T-helper 1 cell (primary cell): ENCODE data around the gene KLHL41.

ENCODE experiments used
- DNase-seq, 5 donors: peaks; one replicate each; pipeline ENCODE4 v3.0.0-alpha.2; 2012 to 2020
- total RNA-seq, 4 donors: gene quantifications; one replicate each; lab custom pipeline; 2026; lab: John Stamatoyannopoulos, UW

KLHL41 gene
- 0 to 0.08 (median 0) reads per million in 4 donors for total RNA-seq

DNA sequence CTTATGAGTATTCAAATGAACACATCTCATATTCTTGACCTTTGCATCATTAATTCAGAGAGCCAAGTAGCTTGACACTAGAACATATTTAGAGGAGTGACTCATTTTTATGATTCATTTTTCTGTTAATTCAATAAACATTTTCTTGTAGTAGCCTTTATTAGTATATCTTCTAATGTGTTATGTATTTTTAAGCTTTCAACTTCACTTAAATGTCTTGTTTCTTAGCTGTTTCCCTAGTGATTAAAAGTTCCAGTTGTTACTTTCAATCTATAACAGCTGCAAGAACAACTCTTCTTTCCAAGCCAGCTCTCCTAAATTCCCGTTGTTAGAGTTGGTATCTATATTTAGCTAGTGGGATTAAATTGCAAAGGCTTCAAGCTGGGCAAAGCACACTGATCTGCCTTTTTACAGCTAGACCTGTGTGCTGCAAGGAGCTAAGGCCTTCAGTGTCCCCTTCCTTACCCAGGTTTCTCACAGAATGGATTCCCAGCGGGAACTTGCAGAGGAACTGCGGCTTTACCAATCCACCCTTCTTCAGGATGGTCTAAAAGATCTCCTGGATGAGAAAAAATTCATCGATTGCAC is at the start of gene KLHL41:
TSS of gene KLHL41 (plus strand) at position 405 of the 588 bp plus-strand sequence. CDS start at position 482, 77 bp downstream.
- no peak for DNase-seq

GRCh38 chr2:169461143-169461542 is 48.4 kb upstream of the KLHL41 start:
- no peak for DNase-seq

DNA sequence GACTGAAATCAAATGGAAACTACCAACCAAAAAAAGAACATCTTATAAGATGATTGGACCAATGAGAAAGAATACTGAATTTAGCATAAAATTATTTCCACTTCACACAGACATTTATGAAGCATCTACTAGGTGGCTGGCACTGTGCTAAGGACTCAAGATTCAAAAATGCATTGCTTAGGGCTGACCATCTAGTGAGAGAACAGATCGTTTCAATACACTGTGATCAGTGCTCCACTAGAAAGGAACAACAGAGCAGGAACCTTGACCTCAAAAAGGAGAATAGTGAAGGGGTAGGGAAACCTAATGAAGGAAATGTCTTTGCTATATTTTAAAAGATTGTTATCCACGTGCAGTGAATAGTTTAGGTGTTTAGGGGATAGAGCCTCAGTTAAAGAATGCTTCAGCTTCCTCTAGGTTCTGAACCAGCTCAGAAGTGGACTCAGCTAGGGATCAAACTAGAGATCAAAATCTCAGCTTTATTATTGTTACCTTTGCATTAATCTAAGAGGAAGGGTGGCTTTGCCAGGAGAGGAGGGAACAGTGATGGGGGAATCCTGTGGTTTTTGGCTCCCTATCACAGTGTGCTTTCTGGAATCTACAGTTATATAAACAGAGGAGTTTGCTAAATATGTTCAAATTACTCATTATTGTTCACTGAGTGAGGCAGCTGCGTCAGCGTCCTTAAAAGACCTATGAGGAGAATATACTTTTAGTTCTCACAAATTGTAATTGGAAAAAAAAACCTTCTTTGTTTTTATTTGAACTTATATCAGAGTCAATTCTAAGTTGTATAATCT is 46.4 kb upstream of the KLHL41 start:
- DNase-seq = no peak

DNA sequence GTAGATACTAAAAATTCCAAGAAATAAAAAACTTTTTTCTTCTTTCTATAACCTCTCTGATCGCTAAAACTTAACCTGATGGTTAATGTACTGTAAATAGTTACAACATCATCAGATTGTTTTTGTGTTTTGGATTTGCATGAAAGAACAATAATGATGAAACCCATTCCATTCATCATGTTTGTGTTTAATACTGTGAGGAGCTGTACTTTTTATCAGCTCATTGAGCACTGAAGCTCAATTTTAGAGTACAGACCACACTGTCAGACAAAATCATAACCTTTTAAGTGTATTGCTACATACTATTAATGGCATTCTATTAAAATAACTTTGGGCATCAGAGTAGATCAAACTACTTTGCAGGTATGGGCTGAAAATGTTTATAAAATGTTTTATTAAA is 45.0 kb upstream of the KLHL41 start:
- no peak for DNase-seq

- peak in 1 of 5 donors; percentile 42 for DNase-seq
Observed at GRCh38 chr2:169464882-169465281, 44.6 kb upstream of the KLHL41 start.

DNA sequence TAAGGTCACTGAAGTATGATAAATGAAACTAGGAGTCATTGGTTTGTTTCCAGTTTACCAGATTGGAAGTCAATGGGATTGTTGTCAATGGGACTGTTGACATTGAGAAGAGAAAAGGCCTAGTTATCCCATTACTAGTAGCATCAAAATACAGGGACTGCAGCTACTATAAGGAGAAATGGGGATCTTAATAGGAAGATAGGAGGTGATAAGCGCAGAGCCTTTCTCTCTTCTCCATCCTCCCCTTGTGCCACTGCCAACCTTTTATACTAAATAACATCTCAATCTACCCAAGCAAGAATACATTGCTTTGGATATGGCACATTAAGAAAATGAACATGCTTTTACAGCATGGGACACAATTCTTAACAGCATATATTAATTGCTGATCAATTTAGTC is 40.7 kb upstream of the KLHL41 start:
- DNase-seq = no peak

DNA sequence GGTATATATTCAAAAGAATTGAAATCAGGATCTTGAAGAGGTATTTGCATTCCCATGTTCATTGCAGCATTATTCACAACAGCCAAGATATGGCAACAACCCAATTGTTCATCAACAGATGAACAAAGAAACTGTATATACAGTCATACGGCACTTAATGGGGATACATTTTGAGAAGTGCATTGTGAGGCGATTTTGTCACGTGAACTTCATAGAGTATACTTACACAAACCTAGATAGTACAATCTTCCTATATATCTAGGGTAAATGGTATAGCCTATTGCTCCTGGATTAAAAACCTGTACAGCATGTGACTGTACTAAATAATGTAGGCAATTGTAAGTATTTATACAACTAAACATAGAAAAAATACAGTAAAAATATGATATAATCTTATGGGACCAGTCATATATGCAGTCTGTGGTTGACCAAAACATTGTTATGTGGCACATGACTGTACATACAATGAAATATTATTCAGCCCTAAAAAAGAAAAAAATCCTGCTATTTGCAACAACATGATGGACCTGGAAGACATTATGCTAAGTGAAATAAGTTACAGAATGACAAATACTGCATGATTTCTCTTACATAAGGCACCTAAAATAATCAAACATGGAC is 39.4 kb upstream of the KLHL41 start:
- no peak for DNase-seq

- no peak for DNase-seq
Observed at GRCh38 chr2:169472249-169472648, 37.3 kb upstream of the KLHL41 start.

- DNase-seq = no peak
Observed at GRCh38 chr2:169476459-169476858, 33.0 kb upstream of the KLHL41 start.

GRCh38 chr2:169478339-169478738 is 31.2 kb upstream of the KLHL41 start:
- DNase-seq = no peak

GRCh38 chr2:169478745-169479256 is 30.7 kb upstream of the KLHL41 start:
- DNase-seq = no peak

- DNase-seq = peak; percentile 17 to 79 (median 43)
Observed at GRCh38 chr2:169479257-169480078, 30.0 kb upstream of the KLHL41 start, which contains the start of gene BBS5. BBS5 (plus strand) TSS chr2:169479494; CDS start chr2:169479554, 60 bp downstream.

DNA sequence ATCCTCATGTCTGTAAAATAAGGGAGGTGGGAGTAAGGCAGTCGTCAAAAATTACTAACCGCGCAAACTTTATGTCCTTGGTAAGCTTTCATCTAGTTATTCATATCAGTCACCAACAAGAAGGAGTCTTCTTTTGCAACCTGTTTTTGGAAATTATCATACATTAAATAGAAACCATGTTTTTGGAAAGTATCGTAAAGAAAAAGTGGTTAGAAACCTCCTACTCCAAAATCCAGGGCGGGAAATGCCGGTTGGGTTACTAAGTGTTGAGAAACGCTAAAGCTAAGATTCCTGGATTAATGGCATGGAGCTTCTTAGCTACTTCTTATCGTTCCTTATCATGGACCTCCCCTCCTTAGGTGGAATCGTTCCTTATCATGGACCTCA is 29.4 kb upstream of the KLHL41 start:
- no peak for DNase-seq

DNA sequence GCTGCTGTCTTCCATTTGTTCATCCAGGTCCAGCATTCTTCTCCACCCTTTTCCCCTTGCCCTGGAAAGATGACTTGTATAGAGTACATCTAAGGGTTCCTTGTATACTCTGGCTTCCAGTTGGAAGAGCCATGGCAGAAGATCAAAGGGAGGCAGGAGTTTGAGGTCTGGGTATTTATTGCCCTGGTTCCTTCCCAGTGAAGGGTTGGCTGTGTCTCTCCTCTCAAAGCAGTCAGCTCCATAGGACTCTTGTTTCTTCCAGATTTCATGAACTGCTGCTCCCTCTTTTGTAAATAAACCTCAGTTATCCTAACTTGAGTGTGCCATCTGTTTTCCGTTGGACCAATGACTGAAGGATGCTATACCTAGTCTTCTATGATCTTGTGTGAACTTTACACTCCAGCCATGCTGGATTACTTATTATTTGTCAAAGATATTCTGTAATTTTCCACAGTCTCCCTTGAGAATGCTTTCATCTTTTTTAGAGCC is 23.8 kb upstream of the KLHL41 start:
- no peak for DNase-seq

DNA sequence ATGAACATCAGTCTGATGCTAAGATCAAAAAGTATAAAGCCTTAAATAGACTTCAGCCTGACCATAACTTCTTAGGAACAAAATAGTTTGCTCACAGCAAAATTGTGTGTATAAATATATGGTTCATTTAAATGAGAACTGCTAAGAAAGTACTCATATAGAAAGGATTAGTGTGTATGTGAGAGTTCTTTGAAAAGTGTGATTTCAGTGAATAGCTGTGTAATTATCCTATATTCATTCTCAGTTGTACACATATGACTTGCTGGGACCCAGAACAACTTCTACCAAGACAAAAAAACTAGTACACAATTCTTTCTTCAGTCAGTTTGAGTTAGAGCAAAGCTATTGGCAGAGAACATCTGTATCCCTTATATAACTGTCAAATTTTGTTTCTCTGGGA is 23.0 kb upstream of the KLHL41 start:
- DNase-seq = no peak

- DNase-seq = no peak
Observed at GRCh38 chr2:169490834-169491233, 18.7 kb upstream of the KLHL41 start.

DNA sequence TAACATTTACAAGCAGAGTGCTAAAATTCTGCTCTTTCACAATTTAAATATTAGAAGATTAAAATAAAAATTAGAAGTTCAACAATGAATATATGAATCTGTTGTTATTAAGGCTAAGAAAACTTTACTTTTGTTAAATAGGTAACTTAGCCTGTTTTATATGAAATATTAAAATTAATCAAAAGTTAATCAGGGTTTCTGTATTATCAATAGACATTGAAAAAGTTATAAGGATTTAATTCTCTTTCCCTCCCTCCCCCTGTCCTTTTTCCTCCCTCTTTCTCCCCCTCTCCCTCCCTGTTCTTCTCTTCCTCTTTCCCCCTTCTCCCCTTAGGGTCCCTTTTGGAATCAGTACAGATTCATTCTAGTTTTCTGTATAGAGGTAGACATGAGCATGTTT is 18.1 kb upstream of the KLHL41 start:
- DNase-seq = no peak

GRCh38 chr2:169493360-169493759 is 16.1 kb upstream of the KLHL41 start:
- DNase-seq = no peak

DNA sequence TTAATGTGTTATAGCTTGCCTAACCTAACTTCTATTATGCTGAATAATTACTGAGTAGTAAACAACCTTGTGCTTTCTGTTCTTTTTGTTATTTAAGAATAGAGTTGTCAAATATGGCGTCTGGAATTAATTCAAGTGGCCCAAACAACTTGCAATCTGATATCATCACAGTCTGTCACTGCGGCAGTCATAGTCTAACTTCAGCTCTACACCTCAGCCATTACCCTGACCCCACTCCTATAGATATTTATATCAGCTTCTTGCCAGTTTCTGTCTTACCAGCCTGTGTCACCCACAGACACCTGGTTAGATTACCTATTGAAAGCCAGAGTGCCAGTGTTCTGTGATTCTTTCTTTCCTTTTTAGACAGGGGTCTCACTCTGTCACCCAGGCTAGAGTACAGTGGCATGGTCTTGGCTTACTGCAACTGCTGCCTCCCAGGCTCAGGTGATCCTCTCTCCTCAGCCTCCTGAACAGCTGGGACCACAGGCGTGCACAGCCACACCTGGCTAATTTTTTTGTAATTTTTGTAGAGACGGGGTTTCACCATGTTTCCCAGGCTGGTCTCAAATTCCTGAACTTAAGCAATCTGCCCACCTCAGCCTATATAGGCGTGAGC is 14.1 kb upstream of the KLHL41 start:
- no peak for DNase-seq

DNA sequence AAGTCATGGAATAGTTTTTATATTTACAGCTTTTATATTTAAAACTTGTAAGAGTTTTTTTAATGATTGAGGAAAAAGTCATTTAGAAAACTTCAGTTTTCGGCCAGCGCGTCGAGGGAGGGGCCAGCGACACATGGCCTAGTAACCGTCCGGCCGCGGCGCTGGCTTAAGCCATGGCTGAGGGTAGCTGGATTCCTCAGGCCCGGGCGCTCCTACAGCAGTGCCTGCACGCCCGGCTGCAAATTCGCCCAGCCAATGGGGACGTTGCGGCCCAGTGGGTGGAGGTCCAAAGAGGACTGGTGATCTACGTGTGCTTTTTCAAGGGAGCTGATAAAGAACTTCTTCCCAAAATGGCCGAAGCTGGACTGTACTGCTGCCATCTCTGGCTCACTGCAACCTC is 4.9 kb upstream of the KLHL41 start:
- DNase-seq = no peak

- DNase-seq = no peak
Observed at GRCh38 chr2:169507698-169508097, 1.8 kb upstream of the KLHL41 start.

DNA sequence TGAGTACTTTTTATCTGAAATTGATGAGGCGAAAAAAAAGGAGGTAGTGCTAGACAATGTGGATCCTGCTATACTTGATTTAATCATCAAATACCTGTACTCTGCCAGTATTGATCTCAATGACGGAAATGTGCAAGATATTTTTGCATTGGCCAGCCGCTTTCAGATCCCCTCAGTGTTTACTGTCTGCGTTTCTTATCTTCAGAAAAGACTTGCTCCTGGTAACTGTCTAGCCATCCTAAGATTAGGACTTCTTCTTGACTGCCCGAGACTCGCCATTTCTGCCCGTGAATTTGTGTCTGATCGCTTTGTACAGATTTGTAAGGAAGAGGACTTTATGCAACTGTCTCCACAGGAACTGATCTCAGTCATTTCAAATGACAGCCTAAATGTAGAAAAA is 453 bp downstream of the KLHL41 start:
- no peak for DNase-seq
